Activated B cell treated with CpG ODN at 0.5 μM for 24 hours (primary cell): ENCODE measurements around the gene COL13A1. TPM values are rescaled to one million over a fixed set of nuclear protein-coding genes. Genes with fewer than 3 reads are reported as not detected.

Source experiments
- ATAC-seq: fragments of 200-7000 bp; cut with Tn5 transposase; one replicate; pipeline ENCODE4 v1.10.0; 2021; ENCODE audit warnings: low read depth, mild to moderate bottlenecking, moderate library complexity
- CTCF ChIA-PET: fragments of 350-600 bp; sonication (Branson Sonifier 250); formaldehyde crosslinking; loops from one replicate; lab custom pipeline; 2021; ENCODE audit warnings: antibody characterized with exemption; lab: Charles Lee
- POLR2A ChIA-PET: fragments of 350-600 bp; sonication (Branson Sonifier 250); formaldehyde crosslinking; loops from one replicate; lab custom pipeline; 2021; ENCODE audit warnings: antibody characterized with exemption; lab: Charles Lee
- DNase-seq: peaks from one replicate; pipeline ENCODE4 v3.0.0; 2022
- H3K27ac Mint-ChIP-seq: one replicate; pipeline ENCODE4 v1.8.0; 2020; ENCODE audit warnings: mixed read lengths
- H3K27me3 Mint-ChIP-seq: one replicate; pipeline ENCODE4 v1.8.0; 2021; ENCODE audit warnings: mixed read lengths
- H3K36me3 Mint-ChIP-seq: one replicate; pipeline ENCODE4 v1.8.0; 2021; ENCODE audit warnings: low read depth, mixed read lengths
- H3K4me1 Mint-ChIP-seq: one replicate; pipeline ENCODE4 v1.8.0; 2021; ENCODE audit warnings: mixed read lengths
- H3K4me3 Mint-ChIP-seq: one replicate; pipeline ENCODE4 v1.8.0; 2020; ENCODE audit warnings: mild to moderate bottlenecking, mixed read lengths
- H3K9me3 Mint-ChIP-seq: one replicate; pipeline ENCODE4 v1.8.0; 2020; ENCODE audit warnings: mixed read lengths
- CTCF ChIP-seq: fragments of 200-600 bp; IDR thresholded peaks from one replicate; pipeline ENCODE4 v1.8.0; 2022; ENCODE audit warnings: antibody characterized with exemption, mild to moderate bottlenecking
- intact Hi-C: fragments of 100-400 bp; cut with micrococcal nuclease; formaldehyde crosslinking; loops from one replicate; pipeline ENCODE4 v1.15.1; 2024
- total RNA-seq: library from RNA; stranded (reverse); gene quantifications from 2 replicates; pipeline ENCODE4 v1.2.3, GENCODE V29; 2022

COL13A1 gene
- total RNA-seq, 1 donor from 2014 or later = not detected

GRCh38 chr10:69883310-69884023 lies 81.8 kb downstream of the COL13A1 start:
- ATAC-seq (no peak), DNase-seq (no peak)
- intact Hi-C loops = no loop called here
- Mint-ChIP-seq H3K4me3 (no peak overlapping the region), H3K27ac (no peak overlapping the region), H3K27me3 (peaks cover 28% of the 10 kb centered on the region), H3K4me1 (no peaks in the 10 kb centered on the region), H3K36me3 (no peaks in the 10 kb centered on the region), H3K9me3 (no peaks in the 10 kb centered on the region)
- no peak for TF ChIP-seq CTCF
- ChIA-PET POLR2A (no interaction called here), CTCF (no interaction called here)

- ATAC-seq (no peak), DNase-seq (no peak)
- no peaks in the 10 kb centered on the region for H3K4me1 Mint-ChIP-seq
- peaks cover 26% of the 10 kb centered on the region for H3K27me3 Mint-ChIP-seq
- no peaks in the 10 kb centered on the region for H3K9me3 Mint-ChIP-seq
- intact Hi-C loops = no loop called here
- no peak overlapping the region for H3K4me3 Mint-ChIP-seq
- no peak for TF ChIP-seq CTCF
- ChIA-PET POLR2A (no interaction called here), CTCF (no interaction called here)
- H3K36me3 Mint-ChIP-seq = no peaks in the 10 kb centered on the region
- H3K27ac Mint-ChIP-seq = no peak overlapping the region
These were observed 82.3 kb downstream of the COL13A1 start for GRCh38 chr10:69884024-69884367.

GRCh38 chr10:69884686-69885085 lies 83.0 kb downstream of the COL13A1 start:
- ChIA-PET POLR2A (no interaction called here), CTCF (no interaction called here)
- no peak for ATAC-seq
- no peak overlapping the region for H3K4me3 Mint-ChIP-seq
- TF ChIP-seq CTCF = no peak
- H3K4me1 Mint-ChIP-seq = no peaks in the 10 kb centered on the region
- no peaks in the 10 kb centered on the region for H3K9me3 Mint-ChIP-seq
- no peak overlapping the region for H3K27ac Mint-ChIP-seq
- no peaks in the 10 kb centered on the region for H3K36me3 Mint-ChIP-seq
- intact Hi-C loops = no loop called here
- H3K27me3 Mint-ChIP-seq = peaks cover 23% of the 10 kb centered on the region
- no peak for DNase-seq

- intact Hi-C loops = no loop called here
- DNase-seq (no peak), ATAC-seq (no peak)
- TF ChIP-seq CTCF = no peak
- no peaks in the 10 kb centered on the region for H3K36me3 Mint-ChIP-seq
- no peak overlapping the region for H3K4me3 Mint-ChIP-seq
- H3K27ac Mint-ChIP-seq = no peak overlapping the region
- no peaks in the 10 kb centered on the region for H3K4me1 Mint-ChIP-seq
- peaks cover 20% of the 10 kb centered on the region for H3K27me3 Mint-ChIP-seq
- ChIA-PET CTCF (no interaction called here), POLR2A (no interaction called here)
- no peaks in the 10 kb centered on the region for H3K9me3 Mint-ChIP-seq
These were observed 83.8 kb downstream of the COL13A1 start for GRCh38 chr10:69885379-69886013.

- intact Hi-C loops = no loop called here
- DNase-seq (no peak), ATAC-seq (no peak)
- no peak for TF ChIP-seq CTCF
- Mint-ChIP-seq H3K9me3 (no peaks in the 10 kb centered on the region), H3K27ac (no peak overlapping the region), H3K36me3 (no peaks in the 10 kb centered on the region), H3K4me3 (no peak overlapping the region), H3K4me1 (no peaks in the 10 kb centered on the region), H3K27me3 (peaks cover 4% of the 10 kb centered on the region)
- ChIA-PET POLR2A (no interaction called here), CTCF (no interaction called here)
These were observed 87.3 kb downstream of the COL13A1 start for GRCh38 chr10:69888882-69889584.
